H1 (cell line): ENCODE measurements around the gene PLPPR4. TPM values are rescaled to one million over a fixed set of nuclear protein-coding genes. Genes with fewer than 3 reads are reported as not detected.

Experiments
- CHD7 ChIP-seq: fragments of 300-600 bp; sonication (generic); IDR thresholded peaks from 2 replicates; pipeline ENCODE4 v1.7.1; 2012; ENCODE audit warnings: low read length, moderate library complexity, mild to moderate bottlenecking, inconsistent platforms; ENCODE audit not compliant: insufficient replicate concordance
- FOSL1 ChIP-seq: IDR thresholded peaks from 2 replicates; pipeline ENCODE4 v1.6.1; 2011; ENCODE audit warnings: mild to moderate bottlenecking, low read depth, low read length, moderate library complexity; ENCODE audit not compliant: insufficient read depth
- SIN3A ChIP-seq, 2 experiments: IDR thresholded peaks in 1 of 2; conservative IDR thresholded peaks in 1 of 2; 2 replicates each; pipeline ENCODE4 v1.6.1; 2011 to 2012; ENCODE audit warnings: low read length in 2 of 2, improper control_type of control experiment in 1 of 2, low read depth in 1 of 2, mild to moderate bottlenecking in 1 of 2
- ZNF274 ChIP-seq: IDR thresholded peaks from 2 replicates; pipeline ENCODE4 v1.7.0; 2012; ENCODE audit warnings: low read length, borderline replicate concordance; ENCODE audit errors: extremely low read depth
- polyA plus RNA-seq, 7 experiments: library from polyadenylated mRNA; depleted of rRNA in 3 of 7; stranded (reverse) in 5 of 7; unstranded in 2 of 7; fragments of >200 nt in 5 of 7; fragments of 200-250 nt in 2 of 7; gene quantifications; 1 replicate in 5 of 7; 2 replicates in 1 of 7; 4 replicates in 1 of 7; pipeline versions ENCODE4 v1.2.1 to v1.2.3, GENCODE V29; 2011 to 2013; ENCODE audit warnings: missing spikeins in 2 of 7, mixed read lengths in 2 of 7
- total RNA-seq: library from RNA; stranded (reverse); fragmentation: NEBNext Ultra II Directional; extraction: Animal tissue kit (Norgen Biotek cat#: 25700); gene quantifications from 2 replicates; pipeline ENCODE4 v1.2.1, GENCODE V29; 2021

The PLPPR4 gene
- total and polyA plus RNA-seq, 2 of the 8 experiments (the other 6 are each of a cell fraction or from before 2014, with no cell fraction given) = 0.74 to 2.2 TPM

- no peak for TF ChIP-seq CHD7
- TF ChIP-seq ZNF274 = no peak
- TF ChIP-seq SIN3A (conservative IDR thresholded peaks at IDR 0.05 in 1 of 2, IDR thresholded peaks at IDR 0.05 in 1 of 2; ENCODE audit: low read depth in 1 of 2, low read length in 2 of 2) = no peak
- no peak for TF ChIP-seq FOSL1
These were observed 16.8 kb downstream of the PLPPR4 start (continued) for GRCh38 chr1:99281105-99281504.
